Measurements from ENCODE around the gene TOP3A. TPM values are rescaled to one million over a fixed set of nuclear protein-coding genes. Genes with fewer than 3 reads are reported as not detected.

Gene TOP3A
- total RNA-seq, 4 donors from 2014 or later = 21.2 to 33.5 (median 21.8) TPM

DNA sequence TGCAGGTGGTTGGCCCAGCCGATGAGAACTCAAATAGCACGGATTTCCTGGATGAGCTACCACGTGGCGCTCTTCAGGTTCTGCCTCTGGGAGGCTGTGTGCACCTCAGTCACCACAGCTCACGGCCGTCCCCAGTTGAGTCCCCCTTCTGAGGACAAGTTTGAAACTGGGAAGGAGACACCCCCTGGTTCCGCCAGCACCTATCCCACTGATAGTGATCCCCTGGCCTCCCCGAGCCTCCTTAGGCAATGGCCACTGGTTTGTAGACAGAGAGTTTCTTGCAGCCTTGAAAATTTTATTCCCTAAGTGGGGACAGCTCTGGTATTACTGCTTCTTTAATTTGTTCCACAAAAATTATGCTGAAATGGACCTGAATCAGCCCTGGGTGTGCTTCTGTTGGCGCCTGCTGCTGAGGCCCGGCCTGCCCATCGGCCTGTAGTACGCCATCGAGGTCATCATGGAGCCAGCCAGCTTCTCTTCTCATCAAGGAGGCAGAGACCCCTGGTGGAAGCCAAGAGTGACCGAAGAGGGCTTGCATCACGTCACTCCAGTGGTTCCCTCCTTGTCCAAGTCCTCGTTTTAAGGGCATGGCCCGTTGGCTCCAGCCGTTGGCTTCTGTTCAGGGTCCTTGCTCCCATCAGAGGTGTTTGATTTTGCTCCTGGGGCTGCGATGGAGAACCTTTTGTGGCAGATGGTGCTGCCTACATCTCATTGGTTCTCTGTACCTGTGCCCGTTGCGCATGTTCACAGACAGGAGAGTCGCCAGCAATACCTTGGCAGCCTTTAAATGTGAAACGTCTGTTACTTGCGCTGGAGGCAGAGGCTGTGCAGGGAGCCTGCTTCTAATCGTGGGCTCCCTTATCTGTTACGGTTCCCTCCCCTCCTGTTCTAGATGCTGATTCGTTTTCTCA is 9.6 kb upstream of the TOP3A start:
- WGBS = 90% methylated on average over 20 of the region's 27 CpGs
- Histone ChIP-seq H3K4me1 (peaks cover 14 to 38% (median 20%) of the 10 kb centered on the region in 4 donors), H3K9me3 (no peaks in the 10 kb centered on the region), H3K27me3 (no peaks in the 10 kb centered on the region), H3K4me3 (no peak overlapping the region), H3K27ac (replicated peaks in 1 of 4) (no peak overlapping the region), H3K36me3 (peaks cover 44 to 93% (median 85%) of the 10 kb centered on the region in 4 donors)
- intact Hi-C loops (cut with DNase I) = no loop called here
- no peak for TF ChIP-seq POLR2A (IDR thresholded peaks at IDR 0.05; ENCODE audit: low read depth)
- DNase-seq (ENCODE audit: extremely low spot score) = no peak

DNA sequence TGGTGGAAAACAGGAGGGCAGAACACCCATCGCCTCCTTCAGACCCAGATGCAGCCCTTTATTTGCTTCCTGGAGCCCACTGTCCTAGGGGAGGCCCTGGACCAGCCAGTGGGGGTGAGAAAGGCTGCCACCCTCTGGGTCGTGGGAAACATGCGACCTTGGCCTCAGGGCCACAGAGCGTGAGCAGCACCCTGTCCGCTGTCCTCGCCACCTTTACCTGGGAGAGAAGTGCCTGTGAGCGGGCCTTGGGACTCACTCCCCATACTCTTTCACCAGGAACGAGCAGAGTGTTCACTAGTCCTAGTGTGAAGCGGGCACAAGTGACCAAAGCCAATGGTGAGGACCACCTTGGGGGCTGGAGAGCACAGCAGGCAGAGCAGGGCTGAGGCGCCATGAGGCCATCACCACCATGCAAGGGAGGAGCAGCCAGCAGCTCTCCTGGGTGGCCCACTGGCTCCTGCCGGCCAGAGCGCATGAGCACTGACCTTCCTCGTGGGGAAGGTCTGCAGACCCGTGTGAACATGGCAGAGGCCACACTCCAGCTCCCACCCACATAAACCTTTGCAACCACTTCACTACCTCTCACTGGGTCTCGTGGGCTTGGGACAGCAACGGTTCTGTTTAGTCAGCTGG is 8.8 kb upstream of the TOP3A start:
- Histone ChIP-seq H3K27me3 (no peaks in the 10 kb centered on the region), H3K4me3 (no peak overlapping the region), H3K4me1 (peaks cover 22 to 46% (median 28%) of the 10 kb centered on the region in 4 donors), H3K27ac (replicated peaks in 1 of 4) (no peak overlapping the region), H3K9me3 (no peaks in the 10 kb centered on the region), H3K36me3 (peaks cover 38 to 93% (median 85%) of the 10 kb centered on the region in 4 donors)
- intact Hi-C loops (cut with DNase I) = no loop called here
- TF ChIP-seq, protein P1, sequence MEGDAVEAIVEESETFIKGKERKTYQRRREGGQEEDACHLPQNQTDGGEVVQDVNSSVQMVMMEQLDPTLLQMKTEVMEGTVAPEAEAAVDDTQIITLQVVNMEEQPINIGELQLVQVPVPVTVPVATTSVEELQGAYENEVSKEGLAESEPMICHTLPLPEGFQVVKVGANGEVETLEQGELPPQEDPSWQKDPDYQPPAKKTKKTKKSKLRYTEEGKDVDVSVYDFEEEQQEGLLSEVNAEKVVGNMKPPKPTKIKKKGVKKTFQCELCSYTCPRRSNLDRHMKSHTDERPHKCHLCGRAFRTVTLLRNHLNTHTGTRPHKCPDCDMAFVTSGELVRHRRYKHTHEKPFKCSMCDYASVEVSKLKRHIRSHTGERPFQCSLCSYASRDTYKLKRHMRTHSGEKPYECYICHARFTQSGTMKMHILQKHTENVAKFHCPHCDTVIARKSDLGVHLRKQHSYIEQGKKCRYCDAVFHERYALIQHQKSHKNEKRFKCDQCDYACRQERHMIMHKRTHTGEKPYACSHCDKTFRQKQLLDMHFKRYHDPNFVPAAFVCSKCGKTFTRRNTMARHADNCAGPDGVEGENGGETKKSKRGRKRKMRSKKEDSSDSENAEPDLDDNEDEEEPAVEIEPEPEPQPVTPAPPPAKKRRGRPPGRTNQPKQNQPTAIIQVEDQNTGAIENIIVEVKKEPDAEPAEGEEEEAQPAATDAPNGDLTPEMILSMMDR (IDR thresholded peaks at IDR 0.05) = no peak
- TF ChIP-seq EP300 (IDR thresholded peaks at IDR 0.05) = no peak
- TF ChIP-seq POLR2A (IDR thresholded peaks at IDR 0.05; ENCODE audit: low read depth) = no peak
- TF ChIP-seq POLR2AphosphoS5 (IDR thresholded peaks at IDR 0.05) = no peak
- 91% methylated on average over 10 of the region's 16 CpGs for WGBS
- DNase-seq (ENCODE audit: extremely low spot score) = no peak

DNA sequence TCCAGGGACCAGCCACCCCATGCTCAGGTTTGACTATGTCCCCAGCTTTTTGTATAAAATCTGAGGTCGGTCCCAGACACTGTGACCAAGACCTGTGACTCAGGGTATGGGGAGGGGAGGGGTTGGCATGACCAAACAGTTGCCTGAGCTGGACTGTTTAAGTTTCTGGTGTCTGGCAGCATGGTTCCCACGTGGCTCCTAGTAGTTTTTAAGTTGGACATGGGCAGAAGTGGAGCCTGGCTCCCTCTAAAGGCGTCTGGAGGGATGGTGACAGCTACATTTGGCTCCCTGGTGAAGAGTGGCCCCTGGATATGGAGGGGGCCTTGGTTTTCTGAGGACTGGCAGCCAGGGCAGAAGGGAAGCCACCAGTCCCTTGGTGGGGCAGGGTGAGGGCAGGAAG is 8.2 kb upstream of the TOP3A start:
- intact Hi-C loops (cut with DNase I) = no loop called here
- H3K36me3 ChIP-seq = peaks cover 41 to 91% (median 84%) of the 10 kb centered on the region in 4 donors
- no peak for DNase-seq (ENCODE audit: extremely low spot score)
- H3K9me3 ChIP-seq = no peaks in the 10 kb centered on the region
- no peak overlapping the region for H3K27ac ChIP-seq (replicated peaks in 1 of 4)
- H3K27me3 ChIP-seq = no peaks in the 10 kb centered on the region
- TF ChIP-seq EP300 (IDR thresholded peaks at IDR 0.05) (no peak), POLR2AphosphoS5 (IDR thresholded peaks at IDR 0.05) (no peak), POLR2A (IDR thresholded peaks at IDR 0.05; ENCODE audit: low read depth) (no peak)
- TF ChIP-seq, protein P1 (IDR thresholded peaks at IDR 0.05) = no peak
- peaks cover 28 to 52% (median 34%) of the 10 kb centered on the region in 4 donors for H3K4me1 ChIP-seq
- no peak overlapping the region for H3K4me3 ChIP-seq
- WGBS = 62% methylated on average over 3 of the region's 3 CpGs

DNA sequence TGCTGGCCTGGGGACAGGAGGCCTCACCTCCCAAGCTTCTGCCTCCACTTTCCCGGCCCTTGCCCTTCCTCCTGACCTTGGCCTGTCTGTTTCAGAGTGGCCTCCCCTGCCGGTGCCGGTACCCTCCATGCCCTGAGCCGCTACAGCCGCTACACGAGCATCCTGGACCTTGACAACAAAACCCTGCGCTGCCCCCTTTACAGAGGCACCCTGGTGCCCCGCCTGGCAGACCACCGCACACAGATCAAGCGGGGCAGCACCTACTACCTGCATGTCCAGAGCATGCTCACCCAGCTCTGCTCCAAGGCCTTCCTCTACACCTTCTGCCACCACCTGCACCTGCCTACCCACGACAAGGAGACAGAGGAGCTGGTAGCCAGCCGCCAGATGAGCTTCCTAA is 7.7 kb upstream of the TOP3A start:
- no peak for TF ChIP-seq POLR2AphosphoS5 (IDR thresholded peaks at IDR 0.05)
- TF ChIP-seq, protein P1 (IDR thresholded peaks at IDR 0.05) = no peak
- no peak for TF ChIP-seq EP300 (IDR thresholded peaks at IDR 0.05)
- no peak for TF ChIP-seq POLR2A (IDR thresholded peaks at IDR 0.05; ENCODE audit: low read depth)
- Histone ChIP-seq H3K36me3 (peaks cover 41 to 91% (median 86%) of the 10 kb centered on the region in 4 donors), H3K27ac (replicated peaks in 1 of 4) (no peak overlapping the region), H3K27me3 (no peaks in the 10 kb centered on the region), H3K9me3 (no peaks in the 10 kb centered on the region), H3K4me3 (no peak overlapping the region), H3K4me1 (peaks cover 33 to 57% (median 39%) of the 10 kb centered on the region in 4 donors)
- intact Hi-C loops (cut with DNase I) = no loop called here
- 93% methylated on average over 12 of the region's 12 CpGs for WGBS
- DNase-seq (ENCODE audit: extremely low spot score) = no peak

DNA sequence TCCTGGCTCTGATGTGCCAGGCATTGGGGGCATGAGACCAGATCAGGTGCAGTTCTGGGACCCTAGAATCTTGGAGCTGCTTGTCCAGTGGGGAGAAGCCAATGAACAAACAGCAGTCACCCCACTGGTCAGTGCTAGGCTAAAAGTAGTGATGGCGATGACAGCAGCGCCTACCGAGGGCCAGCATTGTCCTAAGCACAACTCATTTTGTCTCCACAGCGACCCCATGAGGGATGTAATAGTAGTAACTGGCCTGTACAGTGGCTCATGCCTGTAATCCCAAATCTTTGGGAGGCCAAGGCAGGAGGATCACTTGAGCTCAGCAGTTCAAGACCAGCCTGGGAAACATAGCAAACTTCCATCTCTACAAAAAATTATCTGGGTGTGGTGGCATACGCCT is 6.5 kb upstream of the TOP3A start:
- no peak overlapping the region for H3K27ac ChIP-seq (replicated peaks in 1 of 4)
- intact Hi-C loops (cut with DNase I) = no loop called here
- H3K27me3 ChIP-seq = no peaks in the 10 kb centered on the region
- H3K4me3 ChIP-seq = no peak overlapping the region
- no peaks in the 10 kb centered on the region for H3K9me3 ChIP-seq
- H3K4me1 ChIP-seq = peaks cover 45 to 69% (median 51%) of the 10 kb centered on the region in 4 donors
- WGBS = 73% methylated on average over 5 of the region's 5 CpGs
- no peak for TF ChIP-seq POLR2A (IDR thresholded peaks at IDR 0.05; ENCODE audit: low read depth)
- TF ChIP-seq EP300 (IDR thresholded peaks at IDR 0.05) = no peak
- TF ChIP-seq POLR2AphosphoS5 (IDR thresholded peaks at IDR 0.05) = no peak
- TF ChIP-seq, protein P1 (IDR thresholded peaks at IDR 0.05) = no peak
- H3K36me3 ChIP-seq = peaks cover 35 to 89% (median 81%) of the 10 kb centered on the region in 4 donors
- no peak for DNase-seq (ENCODE audit: extremely low spot score)
